Placental epithelial cell (primary cell): Measurements from ENCODE around the gene ITGB6. TPM values are rescaled to one million over a fixed set of nuclear protein-coding genes. Genes with fewer than 3 reads are reported as not detected.

Experiments used
- total RNA-seq: library from RNA; depleted of rRNA; stranded (reverse); fragments of >200 nt; gene quantifications from 2 replicates; pipeline ENCODE4 v1.2.3, GENCODE V29; 2012

The ITGB6 gene, protein sequence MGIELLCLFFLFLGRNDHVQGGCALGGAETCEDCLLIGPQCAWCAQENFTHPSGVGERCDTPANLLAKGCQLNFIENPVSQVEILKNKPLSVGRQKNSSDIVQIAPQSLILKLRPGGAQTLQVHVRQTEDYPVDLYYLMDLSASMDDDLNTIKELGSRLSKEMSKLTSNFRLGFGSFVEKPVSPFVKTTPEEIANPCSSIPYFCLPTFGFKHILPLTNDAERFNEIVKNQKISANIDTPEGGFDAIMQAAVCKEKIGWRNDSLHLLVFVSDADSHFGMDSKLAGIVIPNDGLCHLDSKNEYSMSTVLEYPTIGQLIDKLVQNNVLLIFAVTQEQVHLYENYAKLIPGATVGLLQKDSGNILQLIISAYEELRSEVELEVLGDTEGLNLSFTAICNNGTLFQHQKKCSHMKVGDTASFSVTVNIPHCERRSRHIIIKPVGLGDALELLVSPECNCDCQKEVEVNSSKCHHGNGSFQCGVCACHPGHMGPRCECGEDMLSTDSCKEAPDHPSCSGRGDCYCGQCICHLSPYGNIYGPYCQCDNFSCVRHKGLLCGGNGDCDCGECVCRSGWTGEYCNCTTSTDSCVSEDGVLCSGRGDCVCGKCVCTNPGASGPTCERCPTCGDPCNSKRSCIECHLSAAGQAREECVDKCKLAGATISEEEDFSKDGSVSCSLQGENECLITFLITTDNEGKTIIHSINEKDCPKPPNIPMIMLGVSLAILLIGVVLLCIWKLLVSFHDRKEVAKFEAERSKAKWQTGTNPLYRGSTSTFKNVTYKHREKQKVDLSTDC
- 1,146 and 1,311 TPM in 2 replicates for total RNA-seq

DNA sequence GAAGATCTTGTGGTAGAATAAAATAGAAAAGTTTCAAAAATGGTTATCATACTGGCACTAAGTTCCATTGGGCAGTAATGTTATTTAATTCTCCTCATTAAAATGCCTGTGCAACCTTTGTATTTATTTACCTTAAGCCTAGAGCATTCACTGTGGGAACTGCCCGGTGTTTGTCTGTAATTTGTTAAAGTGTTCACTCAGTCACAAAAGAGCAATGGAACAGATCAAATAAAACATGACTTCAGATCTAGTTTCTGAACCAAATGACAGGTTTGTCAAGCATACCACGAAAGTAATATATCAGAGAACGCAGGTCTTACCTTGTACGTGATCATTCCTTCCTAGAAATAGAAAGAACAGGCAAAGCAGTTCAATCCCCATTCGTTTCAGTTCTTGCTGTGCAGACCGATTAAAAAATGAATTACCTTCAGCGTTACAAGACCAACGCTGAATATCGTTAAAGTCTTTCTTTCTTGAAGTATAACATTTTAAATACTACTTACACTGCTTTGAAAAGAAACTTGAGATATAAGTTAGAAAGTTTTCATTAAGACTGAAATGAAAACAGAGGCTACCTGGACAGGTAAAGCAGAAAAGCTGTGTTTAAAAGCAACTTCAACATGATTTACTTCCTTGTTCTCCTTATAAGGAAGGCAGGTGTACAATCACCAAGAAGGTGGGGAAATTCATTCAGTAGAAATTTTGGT is at the start of gene ITGB6:
Gene ITGB6, minus strand, starts transcription at position 590 of the 707 bp plus-strand sequence. Its CDS starts 209 bp downstream, at position 381.

DNA sequence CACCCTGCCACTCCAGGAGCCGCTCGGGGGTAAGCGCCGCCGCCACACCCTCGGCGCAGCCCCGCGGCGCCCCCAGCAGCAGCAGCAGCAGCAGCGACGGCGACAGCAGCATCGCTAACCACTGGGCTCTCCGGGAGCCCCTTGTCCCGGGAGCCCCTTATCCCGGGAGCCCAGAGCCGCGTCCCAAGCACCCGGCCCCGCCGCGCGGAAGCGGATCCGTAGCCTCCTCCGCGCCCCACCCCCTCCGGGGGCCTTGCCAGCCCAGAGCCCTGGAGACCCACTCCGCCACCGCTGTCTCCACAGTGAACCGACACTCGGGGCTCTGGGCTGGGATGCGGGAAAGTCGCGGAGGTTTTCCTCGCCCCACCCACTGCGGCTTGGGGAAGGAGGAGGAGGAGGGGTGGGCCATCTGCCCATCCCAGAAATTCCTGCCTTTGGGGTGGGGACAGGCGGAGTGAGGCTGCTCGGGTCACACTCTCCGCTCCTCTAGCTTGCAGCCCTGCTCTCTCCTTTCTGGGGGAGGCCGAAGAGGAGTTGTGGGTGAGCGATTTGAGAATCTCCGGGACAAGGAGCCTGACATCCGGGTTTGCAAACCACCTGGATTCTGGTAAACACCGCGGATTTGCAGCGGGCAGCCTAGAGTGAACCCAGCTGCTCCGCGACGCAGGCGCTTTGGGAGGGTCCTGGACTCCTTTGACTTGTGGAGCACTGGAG is 137.6 kb downstream of the ITGB6 start, which contains the start of gene PLA2R1:
Gene PLA2R1, minus strand, starts transcription at position 324 of the 714 bp plus-strand sequence. Its CDS starts 212 bp downstream, at position 112.

Other genes starting within 250 kb of the ITGB6 start
- 2.1 and 2.7 TPM in 2 replicates for gene PLA2R1, start 137.7 kb downstream of the ITGB6 start, total RNA-seq